OCI-LY7 (cell line): ENCODE results near the gene SPPL3.

Experiments used
- CTCF ChIP-seq: fragments of 200-600 bp; sonication (generic); conservative IDR thresholded peaks from 2 replicates; pipeline ENCODE4 v1.5.1; 2014; ENCODE audit warnings: mild to moderate bottlenecking, antibody characterized with exemption, low read length, moderate library complexity, mixed read lengths
- EZH2phosphoT487 ChIP-seq: fragments of 200-600 bp; sonication (generic); IDR thresholded peaks from 2 replicates; pipeline ENCODE4 v1.6.1; 2018; ENCODE audit warnings: low read depth, borderline replicate concordance, mild to moderate bottlenecking, mixed run types, antibody characterized with exemption, low read length, moderate library complexity, mixed read lengths

- TF ChIP-seq CTCF (no peak), EZH2phosphoT487 (no peak)
These were observed 169.9 kb downstream of the SPPL3 start for GRCh38 chr12:120734210-120734609.
